Esophagus squamous epithelium (tissue), 5 donors: ENCODE results near the gene HDGFL2. TPM values are rescaled to one million over a fixed set of nuclear protein-coding genes. Genes with fewer than 3 reads are reported as not detected.
A peak's percentile ranks its signal among the peaks of the same experiment; 100 is the strongest.

Source experiments
- DNase-seq: peaks from one replicate; lab custom pipeline; 2025; lab: John Stamatoyannopoulos, UW
- H3K27ac ChIP-seq, 4 donors: fragments of 200-600 bp; sonication (generic); one replicate each; pipeline ENCODE4 v1.5.1; 2016 to 2019; ENCODE audit warnings: mild to moderate bottlenecking in 1 of 4
- H3K27me3 ChIP-seq, 4 donors: fragments of 200-600 bp; sonication (generic); 1 replicate in 3 of 4; 2 replicates in 1 of 4; pipeline versions ENCODE4 v1.5.1 to v1.6.0; 2017 to 2021; ENCODE audit warnings: antibody characterized with exemption in 1 of 4
- H3K36me3 ChIP-seq, 3 donors: fragments of 200-600 bp; sonication (generic); one replicate each; pipeline ENCODE4 v1.5.1; 2016 to 2019
- H3K4me1 ChIP-seq, 3 donors: fragments of 200-600 bp; sonication (generic); one replicate each; pipeline ENCODE4 v1.5.1; 2017 to 2019
- H3K4me3 ChIP-seq, 4 donors: fragments of 200-600 bp; sonication (generic); 1 replicate in 3 of 4; 2 replicates in 1 of 4; pipeline ENCODE4 v1.5.1; 2016 to 2019; ENCODE audit warnings: mild to moderate bottlenecking in 2 of 4, moderate library complexity in 1 of 4
- H3K9me3 ChIP-seq, 3 donors: fragments of 200-600 bp; sonication (generic); one replicate each; pipeline ENCODE4 v1.5.1; 2016 to 2019
- POLR2A ChIP-seq, 4 donors: fragments of 450-650 bp; IDR thresholded peaks; one replicate each; pipeline ENCODE4 v1.6.1; 2017; ENCODE audit warnings: antibody characterized with exemption in 4 of 4, mild to moderate bottlenecking in 4 of 4, moderate library complexity in 3 of 4
- WGBS, 2 donors: methylation state at CpG; one replicate each; pipeline ENCODE4 v1.1.5; 2018; 5-methylcytosine and 5-hydroxymethylcytosine counted together
- intact Hi-C: fragments of 100-400 bp; cut with DNase I; formaldehyde crosslinking; loops from one replicate; pipeline ENCODE4 v1.15.0; 2022
- total RNA-seq, 4 donors: library from RNA; depleted of rRNA; stranded (reverse); fragments of >200 nt; gene quantifications; one replicate each; pipeline ENCODE4 v1.1.0, GENCODE V29; 2016
- TF ChIP-seq, protein P1 (sequence below), 6 experiments: fragments of 450-650 bp in 4 of 6; fragments of 200-600 bp in 2 of 6; sonication (generic) in 2 of 6; IDR thresholded peaks; one replicate each; pipeline ENCODE4 v1.5.1; 2016 to 2019; ENCODE audit warnings: antibody characterized with exemption in 6 of 6, mild to moderate bottlenecking in 4 of 6, moderate library complexity in 4 of 6
- donor health status: DM: yes; HTN: yes; CAD: no.

Gene HDGFL2
- total RNA-seq, 4 donors from 2014 or later, result 18.4 to 28.8 (median 20.5) TPM

DNA sequence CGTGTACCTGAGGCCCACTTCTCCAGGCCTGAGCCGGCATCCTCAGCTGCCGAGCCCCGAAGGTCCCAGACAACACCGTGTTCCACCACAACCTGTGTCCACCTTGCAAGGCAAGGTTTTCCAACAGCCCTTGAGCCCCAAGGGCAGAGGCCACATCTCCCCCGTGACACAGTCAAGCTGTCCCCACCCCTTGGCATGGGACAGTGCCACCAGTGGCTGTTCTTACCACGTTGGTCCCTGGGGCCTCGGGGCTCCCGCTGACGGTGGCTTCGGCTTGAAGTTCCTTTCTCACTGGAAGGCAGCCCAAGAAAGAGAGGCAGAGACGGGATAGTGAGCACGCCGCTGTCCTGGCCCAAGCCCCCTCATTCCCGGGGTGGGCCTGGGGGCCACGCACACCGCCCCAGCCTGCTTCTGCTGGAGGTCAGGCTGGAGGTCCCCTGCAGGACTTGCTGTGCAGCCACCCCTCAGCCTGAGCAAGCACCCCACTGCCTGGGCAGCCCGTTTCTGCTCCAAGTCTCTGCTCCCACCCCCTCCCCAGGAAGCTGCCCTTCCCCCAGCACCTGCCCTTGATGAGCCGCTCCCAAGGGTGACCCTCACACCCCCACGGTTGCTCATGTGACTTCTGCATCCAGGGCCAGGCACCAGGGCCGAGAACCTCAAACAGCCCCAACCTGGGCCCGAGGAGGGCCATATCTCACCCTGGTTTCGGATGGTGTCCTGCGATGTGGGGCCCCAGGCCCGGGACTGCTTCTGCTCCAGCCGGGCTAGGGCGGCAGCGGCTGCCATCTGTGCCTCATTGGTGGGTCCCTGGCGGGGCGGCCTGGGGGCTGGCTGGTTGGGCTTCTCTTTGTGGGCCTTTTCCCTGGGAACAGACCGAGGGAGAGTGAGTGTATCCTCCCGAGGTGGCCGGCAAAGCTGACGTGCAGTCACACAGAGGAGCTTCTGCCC, 18.6 kb upstream of the HDGFL2 start:
- H3K4me3 ChIP-seq, result no peak overlapping the region
- H3K27me3 ChIP-seq, result no peaks in the 10 kb centered on the region
- no peak overlapping the region for H3K27ac ChIP-seq
- TF ChIP-seq POLR2A (IDR thresholded peaks at IDR 0.05), result no peak
- TF ChIP-seq, protein P1, sequence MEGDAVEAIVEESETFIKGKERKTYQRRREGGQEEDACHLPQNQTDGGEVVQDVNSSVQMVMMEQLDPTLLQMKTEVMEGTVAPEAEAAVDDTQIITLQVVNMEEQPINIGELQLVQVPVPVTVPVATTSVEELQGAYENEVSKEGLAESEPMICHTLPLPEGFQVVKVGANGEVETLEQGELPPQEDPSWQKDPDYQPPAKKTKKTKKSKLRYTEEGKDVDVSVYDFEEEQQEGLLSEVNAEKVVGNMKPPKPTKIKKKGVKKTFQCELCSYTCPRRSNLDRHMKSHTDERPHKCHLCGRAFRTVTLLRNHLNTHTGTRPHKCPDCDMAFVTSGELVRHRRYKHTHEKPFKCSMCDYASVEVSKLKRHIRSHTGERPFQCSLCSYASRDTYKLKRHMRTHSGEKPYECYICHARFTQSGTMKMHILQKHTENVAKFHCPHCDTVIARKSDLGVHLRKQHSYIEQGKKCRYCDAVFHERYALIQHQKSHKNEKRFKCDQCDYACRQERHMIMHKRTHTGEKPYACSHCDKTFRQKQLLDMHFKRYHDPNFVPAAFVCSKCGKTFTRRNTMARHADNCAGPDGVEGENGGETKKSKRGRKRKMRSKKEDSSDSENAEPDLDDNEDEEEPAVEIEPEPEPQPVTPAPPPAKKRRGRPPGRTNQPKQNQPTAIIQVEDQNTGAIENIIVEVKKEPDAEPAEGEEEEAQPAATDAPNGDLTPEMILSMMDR (IDR thresholded peaks at IDR 0.05), result no peak
- DNase-seq, result no peak
- WGBS, 2 donors, result 75 to 79% methylated on average over 5 to 19 of the region's 34 CpGs
- no peaks in the 10 kb centered on the region for H3K9me3 ChIP-seq
- peaks cover 28 to 64% (median 37%) of the 10 kb centered on the region in 3 donors for H3K36me3 ChIP-seq
- intact Hi-C loops, result no loop called here
- peaks cover 35 to 59% (median 44%) of the 10 kb centered on the region in 3 donors for H3K4me1 ChIP-seq

DNA sequence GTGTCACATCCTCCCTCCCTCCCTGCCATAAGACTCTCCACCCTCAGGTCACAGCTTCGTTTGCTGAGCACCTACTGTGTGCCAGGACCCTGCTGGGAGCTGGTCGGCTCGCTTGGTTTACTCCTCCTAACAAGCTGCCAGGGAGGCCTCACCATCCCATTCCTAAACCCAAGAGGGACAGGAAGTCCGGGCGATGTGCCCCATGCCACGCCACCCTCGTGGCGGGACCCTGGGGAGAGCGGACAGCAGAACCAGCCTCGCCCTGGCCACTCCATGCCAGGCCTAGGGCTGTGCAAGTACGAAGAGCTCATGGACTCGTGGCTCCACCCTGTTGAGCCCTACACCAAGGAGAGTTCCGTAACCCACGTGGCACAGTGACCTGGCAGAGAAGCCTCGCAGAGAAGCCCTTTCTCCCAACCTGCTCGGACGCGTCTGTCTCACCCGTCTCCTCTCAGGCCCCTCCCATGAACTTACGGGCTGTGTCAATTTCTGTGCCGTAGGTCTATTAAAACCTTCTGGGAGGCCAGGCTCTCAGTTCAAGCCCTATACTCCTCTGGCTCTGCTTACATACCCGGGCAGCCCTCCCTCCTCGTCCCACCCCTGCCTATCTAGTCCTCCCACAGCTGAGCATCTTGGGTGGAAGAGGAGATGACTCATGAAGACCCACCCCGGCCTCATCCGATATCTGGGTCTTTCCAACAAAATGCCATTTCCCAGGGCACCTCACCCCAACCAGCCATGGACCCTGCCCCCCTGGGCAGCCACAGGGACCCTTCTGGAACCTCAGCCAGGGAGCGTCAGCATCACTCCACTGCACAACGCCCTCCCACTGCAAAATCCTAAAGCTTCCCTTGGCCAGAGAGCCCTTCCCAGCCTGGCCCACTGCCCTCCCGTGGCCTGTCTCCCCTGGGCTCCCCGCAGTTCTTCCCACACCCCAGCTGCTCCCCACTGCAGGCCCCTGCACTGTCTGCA, 17.1 kb upstream of the HDGFL2 start:
- no peak for DNase-seq
- Histone ChIP-seq H3K9me3 (no peaks in the 10 kb centered on the region), H3K4me1 (peaks cover 28 to 44% (median 31%) of the 10 kb centered on the region in 3 donors), H3K27me3 (no peaks in the 10 kb centered on the region), H3K4me3 (peak overlapping the region in 3 of 4 donors; percentile 8 to 79 (median 74)), H3K36me3 (peaks cover 21 to 49% (median 35%) of the 10 kb centered on the region in 3 donors), H3K27ac (peak overlapping the region; percentile 91 to 97 (median 94))
- intact Hi-C loops, result no loop called here
- no peak for TF ChIP-seq POLR2A (IDR thresholded peaks at IDR 0.05)
- TF ChIP-seq, protein P1 (IDR thresholded peaks at IDR 0.05), result no peak
- 34 to 44% methylated on average over 10 to 17 of the region's 29 CpGs for WGBS, 2 donors

DNA sequence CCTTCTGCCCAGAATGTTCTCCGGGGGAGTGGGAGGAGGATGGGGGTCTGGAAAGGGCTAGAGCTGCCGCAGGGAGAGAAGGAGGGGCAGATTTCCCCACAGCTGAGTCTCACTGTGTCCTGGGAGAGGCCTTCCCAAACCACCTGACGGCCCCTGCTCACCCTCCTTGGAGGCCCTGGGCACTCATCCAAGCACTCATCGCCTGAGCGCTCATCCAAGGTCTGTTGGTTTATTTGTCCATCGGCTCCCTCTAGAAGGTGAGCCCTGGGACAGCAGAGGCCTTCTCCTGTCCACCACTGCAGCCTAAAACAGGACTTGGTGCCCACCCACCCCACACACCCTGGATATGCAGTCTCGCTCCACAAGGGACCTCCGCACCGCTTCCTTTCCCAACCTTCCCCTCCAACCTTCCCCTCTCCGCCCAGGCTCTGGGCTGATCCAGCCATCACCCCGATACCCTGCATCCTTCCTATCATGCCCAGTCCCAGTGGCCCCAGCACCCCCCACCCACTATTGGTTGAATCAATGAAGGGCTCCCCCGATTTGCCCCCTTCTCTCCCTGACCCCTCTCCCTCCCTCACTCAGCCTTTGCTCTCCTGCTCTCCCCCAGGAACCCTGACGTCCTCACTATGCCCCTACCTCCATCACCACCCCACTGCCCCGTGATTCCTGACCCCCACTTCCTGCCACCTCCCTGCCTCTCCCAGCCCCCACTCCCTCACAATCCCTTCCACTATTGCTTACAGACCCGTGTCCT, 16.2 kb upstream of the HDGFL2 start:
- Histone ChIP-seq H3K36me3 (peaks cover 21 to 40% (median 31%) of the 10 kb centered on the region in 3 donors), H3K27me3 (no peaks in the 10 kb centered on the region), H3K27ac (peak overlapping the region; percentile 91 to 97 (median 94)), H3K4me1 (peaks cover 28 to 43% (median 31%) of the 10 kb centered on the region in 3 donors), H3K9me3 (no peaks in the 10 kb centered on the region), H3K4me3 (peak overlapping the region; percentile 74 to 81 (median 79))
- no peak for DNase-seq
- 39 to 47% methylated on average over 9 to 13 of the region's 15 CpGs for WGBS, 2 donors
- intact Hi-C loops, result no loop called here
- TF ChIP-seq, protein P1 (IDR thresholded peaks at IDR 0.05), result no peak
- no peak for TF ChIP-seq POLR2A (IDR thresholded peaks at IDR 0.05)

DNA sequence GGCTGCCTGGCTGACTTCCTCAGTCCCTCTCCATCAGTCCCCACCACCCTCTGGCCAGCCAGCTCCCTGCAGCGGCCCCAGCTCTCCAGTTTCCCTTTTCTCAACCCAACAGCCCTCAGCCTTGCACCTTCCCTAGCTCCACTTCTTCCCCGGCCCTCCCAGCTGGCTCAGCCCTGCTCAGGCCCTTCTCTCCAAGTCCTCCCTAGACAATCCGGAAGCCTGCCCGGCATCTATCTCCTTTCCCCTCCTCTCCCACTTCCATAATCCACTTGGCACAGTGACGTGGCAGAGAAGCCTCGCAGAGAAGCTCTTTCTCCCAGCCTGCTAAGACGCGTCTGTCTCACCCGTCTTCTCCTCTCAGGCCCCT, 15.6 kb upstream of the HDGFL2 start:
- no peak for DNase-seq
- 4% methylated on average over 9 of the region's 9 CpGs for WGBS, 2 donors
- H3K4me1 ChIP-seq, result peaks cover 28 to 43% (median 31%) of the 10 kb centered on the region in 3 donors
- TF ChIP-seq, protein P1 (IDR thresholded peaks at IDR 0.05), result no peak
- TF ChIP-seq POLR2A (IDR thresholded peaks at IDR 0.05), result no peak
- H3K36me3 ChIP-seq, result peaks cover 16 to 34% (median 25%) of the 10 kb centered on the region in 3 donors
- H3K27me3 ChIP-seq, result no peaks in the 10 kb centered on the region
- H3K4me3 ChIP-seq, result peak overlapping the region; percentile 74 to 81 (median 79)
- intact Hi-C loops, result no loop called here
- H3K9me3 ChIP-seq, result no peaks in the 10 kb centered on the region
- H3K27ac ChIP-seq, result peak overlapping the region; percentile 91 to 97 (median 94)
